Measurements from ENCODE around the gene FEM1C.

The FEM1C gene

DNA sequence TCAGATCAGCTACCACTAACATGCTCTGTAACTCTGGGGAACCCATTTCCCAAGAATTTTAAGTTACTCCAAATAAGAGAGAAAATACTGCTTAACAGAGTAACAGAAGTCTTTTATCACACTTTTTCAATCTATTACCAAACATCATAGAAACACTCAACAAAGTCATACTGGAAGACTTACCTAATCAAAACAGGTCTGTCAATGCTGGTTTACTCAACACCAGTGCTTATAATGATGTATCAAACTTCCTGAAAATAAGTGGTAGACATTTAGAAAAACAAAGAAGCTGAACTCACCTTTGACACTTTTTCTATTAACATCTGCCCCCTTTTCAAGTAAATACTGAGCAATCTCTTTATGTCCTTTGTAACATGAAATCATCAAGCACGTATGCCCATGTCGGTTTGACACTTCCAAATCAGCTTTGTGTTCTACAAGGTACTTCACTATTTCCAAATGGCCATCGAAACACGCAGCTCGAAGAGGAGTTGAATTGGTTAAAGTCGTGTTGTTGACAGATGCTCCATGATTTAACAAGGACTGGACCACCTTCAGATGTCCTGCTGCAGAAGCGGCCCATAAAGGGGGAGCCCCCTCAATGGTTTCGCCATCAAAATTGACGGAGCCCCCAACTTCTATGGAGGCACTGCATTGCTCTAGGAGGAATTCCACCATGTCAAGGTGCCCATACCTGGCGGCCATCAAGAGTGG lies 1.8 kb downstream of the FEM1C start:
- DNase-seq (ENCODE audit: low read depth in 1 of 2, low spot score in 1 of 2) = no peak
- no peaks in the 10 kb centered on the region for H3K27me3 ChIP-seq (ENCODE audit: insufficient read depth, poor library complexity, severe bottlenecking)
- no peak overlapping the region; the same call in 1 of the 2 replicates for H3K27ac ChIP-seq (replicated peaks)
- H3K4me3 ChIP-seq (replicated peaks; ENCODE audit: insufficient read depth, low read length) = peak overlapping the region; percentile 54
- TF ChIP-seq POLR2AphosphoS5 (IDR thresholded peaks at IDR 0.05; ENCODE audit: low read depth) = no peak
- no peak for TF ChIP-seq GABPA (IDR thresholded peaks at IDR 0.05; ENCODE audit: low read depth)
- no peak for TF ChIP-seq SPI1 (IDR thresholded peaks at IDR 0.05; ENCODE audit: borderline replicate concordance, low read depth)

DNA sequence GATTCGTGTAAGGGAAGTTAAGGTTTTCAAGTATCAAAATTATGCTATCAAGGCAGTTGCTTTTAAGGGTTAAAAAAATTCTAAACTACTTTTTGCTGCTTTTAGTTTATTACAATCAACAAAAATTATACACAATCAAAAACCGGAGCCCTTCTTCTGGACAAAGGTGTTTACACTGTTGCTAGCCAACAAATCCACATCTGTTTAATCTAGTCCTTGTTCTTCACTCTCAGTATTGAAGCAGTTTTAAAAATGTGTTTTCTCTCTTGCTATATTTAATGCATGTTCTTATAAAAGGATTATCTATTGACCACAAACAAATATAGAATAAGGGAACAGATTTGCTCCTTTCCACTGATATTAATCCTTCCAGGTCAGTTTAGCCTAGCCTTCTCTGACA lies 2.5 kb downstream of the FEM1C start:
- peak overlapping the region; percentile 35 for H3K27ac ChIP-seq (replicated peaks)
- peak overlapping the region; percentile 54 for H3K4me3 ChIP-seq (replicated peaks; ENCODE audit: insufficient read depth, low read length)
- no peak for DNase-seq (ENCODE audit: low read depth in 1 of 2, low spot score in 1 of 2)

DNA sequence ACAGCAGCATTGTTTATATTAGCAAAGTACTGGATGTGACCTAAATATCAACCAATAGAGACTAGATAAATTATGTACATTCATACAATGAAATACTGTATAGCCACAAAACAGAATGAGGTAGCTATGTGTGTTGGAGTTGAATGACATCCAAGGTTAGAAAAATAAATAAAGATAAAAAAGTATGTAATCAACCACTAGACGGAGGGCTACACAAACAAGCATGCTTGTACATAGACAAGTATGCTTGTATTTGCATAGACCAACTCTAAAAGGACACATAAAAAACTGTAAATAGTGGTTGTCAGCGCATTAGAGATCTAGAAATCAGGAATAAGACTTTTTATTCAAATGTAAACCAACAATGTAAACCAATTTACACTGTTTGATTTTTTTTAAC lies 3.0 kb downstream of the FEM1C start:
- TF ChIP-seq, protein P1, sequence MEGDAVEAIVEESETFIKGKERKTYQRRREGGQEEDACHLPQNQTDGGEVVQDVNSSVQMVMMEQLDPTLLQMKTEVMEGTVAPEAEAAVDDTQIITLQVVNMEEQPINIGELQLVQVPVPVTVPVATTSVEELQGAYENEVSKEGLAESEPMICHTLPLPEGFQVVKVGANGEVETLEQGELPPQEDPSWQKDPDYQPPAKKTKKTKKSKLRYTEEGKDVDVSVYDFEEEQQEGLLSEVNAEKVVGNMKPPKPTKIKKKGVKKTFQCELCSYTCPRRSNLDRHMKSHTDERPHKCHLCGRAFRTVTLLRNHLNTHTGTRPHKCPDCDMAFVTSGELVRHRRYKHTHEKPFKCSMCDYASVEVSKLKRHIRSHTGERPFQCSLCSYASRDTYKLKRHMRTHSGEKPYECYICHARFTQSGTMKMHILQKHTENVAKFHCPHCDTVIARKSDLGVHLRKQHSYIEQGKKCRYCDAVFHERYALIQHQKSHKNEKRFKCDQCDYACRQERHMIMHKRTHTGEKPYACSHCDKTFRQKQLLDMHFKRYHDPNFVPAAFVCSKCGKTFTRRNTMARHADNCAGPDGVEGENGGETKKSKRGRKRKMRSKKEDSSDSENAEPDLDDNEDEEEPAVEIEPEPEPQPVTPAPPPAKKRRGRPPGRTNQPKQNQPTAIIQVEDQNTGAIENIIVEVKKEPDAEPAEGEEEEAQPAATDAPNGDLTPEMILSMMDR (IDR thresholded peaks at IDR 0.05; ENCODE audit: insufficient read depth, low read length) = no peak
- no peak for TF ChIP-seq POLR2AphosphoS5 (IDR thresholded peaks at IDR 0.05; ENCODE audit: low read depth)
- TF ChIP-seq, protein P2, sequence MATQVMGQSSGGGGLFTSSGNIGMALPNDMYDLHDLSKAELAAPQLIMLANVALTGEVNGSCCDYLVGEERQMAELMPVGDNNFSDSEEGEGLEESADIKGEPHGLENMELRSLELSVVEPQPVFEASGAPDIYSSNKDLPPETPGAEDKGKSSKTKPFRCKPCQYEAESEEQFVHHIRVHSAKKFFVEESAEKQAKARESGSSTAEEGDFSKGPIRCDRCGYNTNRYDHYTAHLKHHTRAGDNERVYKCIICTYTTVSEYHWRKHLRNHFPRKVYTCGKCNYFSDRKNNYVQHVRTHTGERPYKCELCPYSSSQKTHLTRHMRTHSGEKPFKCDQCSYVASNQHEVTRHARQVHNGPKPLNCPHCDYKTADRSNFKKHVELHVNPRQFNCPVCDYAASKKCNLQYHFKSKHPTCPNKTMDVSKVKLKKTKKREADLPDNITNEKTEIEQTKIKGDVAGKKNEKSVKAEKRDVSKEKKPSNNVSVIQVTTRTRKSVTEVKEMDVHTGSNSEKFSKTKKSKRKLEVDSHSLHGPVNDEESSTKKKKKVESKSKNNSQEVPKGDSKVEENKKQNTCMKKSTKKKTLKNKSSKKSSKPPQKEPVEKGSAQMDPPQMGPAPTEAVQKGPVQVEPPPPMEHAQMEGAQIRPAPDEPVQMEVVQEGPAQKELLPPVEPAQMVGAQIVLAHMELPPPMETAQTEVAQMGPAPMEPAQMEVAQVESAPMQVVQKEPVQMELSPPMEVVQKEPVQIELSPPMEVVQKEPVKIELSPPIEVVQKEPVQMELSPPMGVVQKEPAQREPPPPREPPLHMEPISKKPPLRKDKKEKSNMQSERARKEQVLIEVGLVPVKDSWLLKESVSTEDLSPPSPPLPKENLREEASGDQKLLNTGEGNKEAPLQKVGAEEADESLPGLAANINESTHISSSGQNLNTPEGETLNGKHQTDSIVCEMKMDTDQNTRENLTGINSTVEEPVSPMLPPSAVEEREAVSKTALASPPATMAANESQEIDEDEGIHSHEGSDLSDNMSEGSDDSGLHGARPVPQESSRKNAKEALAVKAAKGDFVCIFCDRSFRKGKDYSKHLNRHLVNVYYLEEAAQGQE (IDR thresholded peaks at IDR 0.05; ENCODE audit: insufficient replicate concordance, low read depth) = no peak
- no peak for TF ChIP-seq GABPA (IDR thresholded peaks at IDR 0.05; ENCODE audit: low read depth)
- no peak for TF ChIP-seq SPI1 (IDR thresholded peaks at IDR 0.05; ENCODE audit: borderline replicate concordance, low read depth)
- no peaks in the 10 kb centered on the region for H3K27me3 ChIP-seq (ENCODE audit: insufficient read depth, poor library complexity, severe bottlenecking)
- no peak for DNase-seq (ENCODE audit: low read depth in 1 of 2, low spot score in 1 of 2)
- peak overlapping the region; percentile 54 for H3K4me3 ChIP-seq (replicated peaks; ENCODE audit: insufficient read depth, low read length)
- H3K27ac ChIP-seq (replicated peaks) = peak overlapping the region; percentile 35

More for the DNA sequence above, 2.5 kb downstream of the FEM1C start:
- TF ChIP-seq POLR2AphosphoS5 (IDR thresholded peaks at IDR 0.05; ENCODE audit: low read depth) = no peak
- no peak for TF ChIP-seq GABPA (IDR thresholded peaks at IDR 0.05; ENCODE audit: low read depth)
- TF ChIP-seq, protein P2 (IDR thresholded peaks at IDR 0.05; ENCODE audit: insufficient replicate concordance, low read depth) = no peak
- TF ChIP-seq, protein P1 (IDR thresholded peaks at IDR 0.05; ENCODE audit: insufficient read depth, low read length) = no peak
- H3K27me3 ChIP-seq (ENCODE audit: insufficient read depth, poor library complexity, severe bottlenecking) = no peaks in the 10 kb centered on the region

DNA sequence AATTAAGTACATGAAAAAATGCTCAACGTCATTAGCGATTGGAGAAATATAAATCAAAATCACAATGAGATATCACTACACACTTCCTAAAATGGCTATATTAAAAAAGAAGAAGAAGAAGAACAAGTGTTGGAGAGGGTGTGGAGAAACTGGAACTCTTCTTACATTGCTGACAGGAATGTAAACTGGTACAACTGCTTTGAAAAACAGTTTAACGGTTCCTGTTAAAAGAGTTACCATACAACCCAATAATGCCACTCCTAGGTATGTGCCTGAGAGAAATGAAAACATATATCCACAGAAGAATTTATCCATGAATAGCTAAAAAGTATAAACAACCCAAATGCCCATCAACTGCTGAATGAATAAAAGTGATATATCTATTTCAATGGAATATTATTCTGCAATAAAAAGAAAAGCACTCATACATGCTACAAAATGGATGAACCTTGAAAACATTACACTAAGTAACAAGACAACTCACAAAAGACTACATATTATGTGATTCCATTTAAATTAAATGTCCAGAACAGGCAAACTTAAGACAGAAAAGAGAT lies 9.0 kb downstream of the FEM1C start:
- H3K4me3 ChIP-seq (replicated peaks; ENCODE audit: insufficient read depth, low read length) = no peak overlapping the region
- TF ChIP-seq, protein P2 (IDR thresholded peaks at IDR 0.05; ENCODE audit: insufficient replicate concordance, low read depth) = no peak
- TF ChIP-seq SPI1 (IDR thresholded peaks at IDR 0.05; ENCODE audit: borderline replicate concordance, low read depth) (no peak), POLR2AphosphoS5 (IDR thresholded peaks at IDR 0.05; ENCODE audit: low read depth) (no peak), GABPA (IDR thresholded peaks at IDR 0.05; ENCODE audit: low read depth) (no peak)
- TF ChIP-seq, protein P1 (IDR thresholded peaks at IDR 0.05; ENCODE audit: insufficient read depth, low read length) = no peak
- no peak for DNase-seq (ENCODE audit: low read depth in 1 of 2, low spot score in 1 of 2)
- H3K27ac ChIP-seq (replicated peaks) = no peak overlapping the region
- no peaks in the 10 kb centered on the region for H3K27me3 ChIP-seq (ENCODE audit: insufficient read depth, poor library complexity, severe bottlenecking)
